NCI-H2029 treated with DMSO at 0.1 percent for 48 hours (cell line): ENCODE measurements around the gene SERGEF.
A peak's percentile ranks its signal among the peaks of the same experiment; 100 is the strongest.
"Not testable (repeated sequence)": the region's sequence is repeated elsewhere in the genome, so short reads cannot be mapped to it uniquely, and the experiment has no call there.

Experiments
- DNase-seq: peaks from one replicate; lab custom pipeline; 2025; lab: John Stamatoyannopoulos, UW

The SERGEF gene

DNA sequence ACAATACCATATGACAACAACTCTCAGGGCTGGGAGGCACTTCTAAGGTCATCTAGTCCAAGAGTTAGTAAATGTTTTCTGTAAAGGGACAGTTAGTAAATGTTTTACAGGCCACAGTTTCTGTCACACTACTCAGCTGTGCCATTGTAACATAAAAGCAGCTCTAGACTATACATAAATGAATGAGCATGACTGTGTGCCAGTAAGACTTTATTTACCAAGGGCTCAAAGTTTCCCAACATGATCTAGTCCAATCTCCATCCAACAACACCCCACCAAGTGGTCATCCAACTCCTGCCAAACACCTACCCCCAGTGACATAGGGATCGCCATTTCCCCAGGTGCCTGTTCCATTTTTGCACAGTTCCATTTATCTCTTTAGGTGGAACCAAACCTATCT, 12.1 kb downstream of the SERGEF start:
- DNase-seq, result no peak

DNA sequence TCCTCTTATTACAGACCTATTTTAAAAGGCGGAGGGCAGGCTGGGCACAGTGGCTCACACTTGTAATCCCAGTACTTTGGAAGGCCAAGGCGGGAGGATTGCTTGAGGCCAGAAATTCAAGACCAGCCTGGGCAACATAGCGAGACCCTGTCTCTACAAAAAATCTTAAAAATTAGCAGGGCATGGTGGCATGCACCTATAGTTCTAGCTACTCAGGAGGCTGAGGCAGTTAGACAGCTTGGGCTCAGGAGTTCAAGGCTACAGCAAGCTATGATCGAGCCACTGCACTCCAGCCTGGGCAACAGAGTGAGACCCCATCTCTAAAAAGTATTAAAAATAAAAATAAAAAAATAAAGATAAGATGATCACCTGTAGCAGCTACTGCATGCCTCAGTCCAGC, 12.7 kb downstream of the SERGEF start:
- not testable (repeated sequence) for DNase-seq

DNA sequence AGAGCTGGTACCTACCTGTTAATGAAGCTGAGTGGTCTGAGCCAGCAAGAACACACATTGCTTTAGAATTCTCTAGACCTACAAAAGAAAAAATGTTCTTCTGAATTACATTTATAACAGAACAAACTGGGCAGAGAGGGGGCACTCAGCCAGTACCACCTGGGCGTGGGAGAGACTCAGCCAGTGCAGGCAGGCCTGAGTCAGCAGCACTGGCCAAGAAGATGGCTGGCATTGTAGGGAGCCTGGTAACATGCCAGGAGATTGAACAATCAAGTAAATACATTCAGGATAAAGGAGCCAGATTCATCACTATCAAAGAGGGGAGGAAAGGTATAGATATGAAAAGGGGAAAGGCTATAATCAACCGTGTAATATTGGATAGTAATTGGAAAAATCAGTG, 19.9 kb downstream of the SERGEF start:
- DNase-seq, result peak; percentile 50

DNA sequence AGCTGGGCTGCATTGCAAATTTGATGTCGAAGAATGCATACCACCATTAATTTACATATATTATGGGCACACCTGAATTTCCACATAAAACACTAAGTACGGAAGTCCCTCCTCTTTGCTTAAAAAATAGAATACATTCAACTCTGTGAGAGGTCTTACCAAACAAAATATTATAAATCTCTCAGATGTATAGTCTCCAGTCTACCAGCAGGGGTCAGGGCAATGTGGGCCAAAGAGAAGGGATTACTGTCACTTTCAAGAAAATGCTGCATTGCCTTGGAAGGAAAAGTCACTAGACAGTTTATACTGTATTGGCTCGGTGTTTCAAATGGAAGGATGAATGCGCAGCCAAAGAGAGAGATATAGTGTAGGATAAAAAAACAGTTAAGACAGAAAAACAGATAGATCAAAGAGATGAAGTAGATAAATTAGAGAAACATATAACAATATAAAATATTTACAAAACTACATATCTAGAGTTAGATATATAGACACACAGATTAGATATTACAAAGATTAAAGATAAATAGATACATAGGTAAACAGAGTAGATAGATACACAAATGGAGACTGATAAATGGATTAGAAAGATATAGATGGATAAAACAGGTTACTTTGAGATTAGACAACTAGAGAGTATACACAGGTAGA, 20.9 kb downstream of the SERGEF start:
- DNase-seq, result peak; percentile 71

DNA sequence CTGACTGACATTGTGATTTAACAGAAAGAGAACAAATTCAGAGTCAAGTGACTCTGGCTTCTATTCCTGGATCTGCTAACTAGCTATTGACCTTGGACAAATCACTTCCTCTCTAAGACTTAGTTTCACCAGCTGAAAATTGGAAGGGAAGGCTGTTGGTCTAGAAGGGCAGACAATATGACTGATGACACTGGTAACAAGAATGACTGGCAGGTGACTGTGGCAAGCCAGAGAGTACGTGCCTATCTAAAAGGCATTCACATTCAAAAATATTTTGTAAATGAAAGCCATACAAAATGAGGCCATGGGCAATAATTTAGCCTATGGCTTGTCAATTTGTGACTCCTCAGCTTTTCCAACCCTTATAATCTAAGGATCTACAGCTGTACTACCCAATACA, 23.5 kb downstream of the SERGEF start:
- peak; percentile 42 for DNase-seq

DNA sequence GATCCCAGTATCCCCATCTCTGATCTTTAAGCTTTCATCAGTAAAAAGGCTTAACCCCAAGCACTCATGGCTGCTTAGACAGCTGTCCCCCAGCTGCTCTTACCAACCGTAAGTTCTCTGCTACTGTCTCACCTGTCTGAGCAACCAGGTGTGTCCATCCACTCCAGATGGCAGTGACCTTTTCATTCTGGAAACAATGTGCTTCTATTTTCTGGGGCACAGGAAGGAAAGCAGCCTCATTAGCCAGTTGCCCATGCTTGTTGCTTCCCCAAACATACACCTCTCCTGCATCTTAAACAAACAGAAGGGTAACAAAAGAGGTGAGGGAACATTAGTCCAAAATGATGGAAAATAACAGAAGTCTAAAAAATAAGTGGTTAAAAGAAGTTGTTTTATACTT, 24.4 kb downstream of the SERGEF start:
- peak; percentile 66 for DNase-seq

DNA sequence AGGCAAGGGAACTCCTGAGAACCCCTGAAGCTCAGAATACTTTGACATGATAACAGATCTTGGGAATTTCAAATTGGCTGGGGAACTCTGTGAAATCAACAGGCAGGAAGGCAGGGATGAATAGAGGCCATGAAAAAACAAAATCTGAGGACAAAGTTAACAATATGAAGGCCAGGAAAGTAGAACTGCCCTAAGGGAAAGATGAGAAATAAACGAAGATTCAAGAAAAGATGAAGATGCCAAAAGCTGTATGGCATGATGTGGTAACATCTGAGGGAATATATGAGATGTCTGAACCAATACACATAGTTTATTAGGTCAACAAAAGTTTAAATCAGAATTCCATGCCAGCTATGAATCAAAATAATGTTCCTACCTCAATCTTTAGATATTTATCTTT, 25.0 kb downstream of the SERGEF start:
- no peak for DNase-seq

DNA sequence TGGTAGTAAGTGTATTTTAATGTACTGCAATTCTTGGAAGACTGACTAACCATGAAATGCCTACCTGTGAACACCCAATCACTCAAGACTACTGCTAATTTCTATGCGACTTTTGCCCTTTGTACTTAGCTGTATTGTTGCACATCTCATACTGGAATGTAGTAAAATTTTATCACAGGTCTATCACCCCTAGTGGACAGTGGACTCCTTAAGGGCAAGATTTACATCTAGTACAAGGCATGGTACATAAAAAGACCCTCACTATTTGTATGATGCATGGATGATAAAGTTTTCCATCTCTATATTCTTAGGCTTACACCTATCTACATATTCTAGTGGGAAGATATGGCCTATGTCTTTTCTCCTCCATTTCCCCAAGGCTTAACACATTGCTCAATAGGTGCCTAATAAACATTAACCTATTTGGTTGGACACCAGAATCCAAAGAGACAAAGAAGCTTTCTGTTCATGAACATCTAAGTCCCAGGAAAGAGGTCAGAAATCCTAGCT, 26.1 kb downstream of the SERGEF start:
- no peak for DNase-seq

DNA sequence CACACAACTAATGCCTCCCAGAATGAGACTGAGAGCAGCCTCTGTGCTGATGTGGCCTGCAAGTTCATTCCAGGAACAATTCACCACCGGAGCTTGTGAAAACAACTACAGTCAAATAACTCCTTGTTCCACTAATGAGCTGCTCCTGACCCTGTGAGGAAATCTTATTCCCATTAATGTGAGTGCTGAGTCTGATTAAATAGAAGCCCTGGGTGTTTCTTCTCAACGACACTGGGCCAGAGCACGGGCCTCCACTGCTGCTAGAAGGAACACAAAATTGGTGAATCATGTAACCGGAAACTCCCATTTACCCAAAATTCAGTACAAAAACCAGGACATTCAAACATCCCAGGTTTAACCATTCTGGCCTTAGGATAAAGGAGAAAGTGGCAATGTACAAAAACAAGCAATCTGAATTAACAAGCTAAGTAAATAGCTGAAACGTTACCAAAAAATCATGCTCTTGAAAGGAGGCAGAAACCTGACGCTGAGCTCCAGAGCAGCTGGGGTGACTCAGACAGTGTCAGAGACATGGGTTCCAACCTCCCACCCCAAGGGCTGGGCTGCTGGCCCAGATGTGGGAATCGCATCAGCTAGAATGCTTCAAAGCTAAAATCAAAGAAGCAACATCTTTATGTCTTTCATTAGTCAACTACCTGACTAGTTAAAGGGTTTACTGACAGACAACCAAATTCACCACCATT, 26.7 kb downstream of the SERGEF start:
- peak; percentile 23 for DNase-seq

DNA sequence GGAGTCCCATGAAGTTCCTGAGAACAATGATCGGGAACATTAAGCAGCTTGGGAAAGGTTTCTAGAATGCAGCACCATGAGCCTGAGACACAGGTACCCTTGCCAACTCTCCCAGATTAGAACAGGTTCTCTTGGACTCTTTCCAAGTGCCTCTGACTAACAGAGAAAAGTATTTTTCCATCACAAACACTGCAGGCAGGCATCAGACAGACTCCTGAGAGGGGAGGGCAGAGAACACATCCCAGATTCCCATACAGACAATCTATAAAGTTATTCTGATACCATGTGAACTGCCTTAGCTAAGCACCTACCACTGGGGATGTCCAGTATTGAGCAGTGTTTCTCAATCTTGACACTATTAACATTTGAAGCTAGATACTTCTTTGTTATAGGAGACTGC, 27.3 kb downstream of the SERGEF start:
- peak; percentile 50 for DNase-seq

DNA sequence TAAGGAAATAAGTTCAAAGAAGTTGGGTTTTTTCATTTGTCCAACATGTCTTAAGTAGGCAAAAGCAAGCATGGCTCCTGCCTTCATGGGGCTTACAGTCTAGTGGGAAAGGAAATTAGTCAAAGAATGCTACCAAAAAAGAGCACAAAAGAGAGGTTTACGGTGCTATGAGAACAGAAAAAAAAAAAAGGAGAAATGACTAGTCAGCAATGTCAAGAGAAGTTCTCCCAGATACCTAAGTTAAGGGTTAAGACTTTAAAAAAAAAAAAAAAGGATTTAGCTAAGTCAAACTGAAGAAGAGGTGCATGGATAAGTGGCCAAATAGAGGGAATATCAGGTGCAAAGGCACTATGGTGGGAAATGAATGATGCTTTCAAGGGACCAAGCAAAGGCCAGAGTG, 29.3 kb downstream of the SERGEF start:
- no peak for DNase-seq

DNA sequence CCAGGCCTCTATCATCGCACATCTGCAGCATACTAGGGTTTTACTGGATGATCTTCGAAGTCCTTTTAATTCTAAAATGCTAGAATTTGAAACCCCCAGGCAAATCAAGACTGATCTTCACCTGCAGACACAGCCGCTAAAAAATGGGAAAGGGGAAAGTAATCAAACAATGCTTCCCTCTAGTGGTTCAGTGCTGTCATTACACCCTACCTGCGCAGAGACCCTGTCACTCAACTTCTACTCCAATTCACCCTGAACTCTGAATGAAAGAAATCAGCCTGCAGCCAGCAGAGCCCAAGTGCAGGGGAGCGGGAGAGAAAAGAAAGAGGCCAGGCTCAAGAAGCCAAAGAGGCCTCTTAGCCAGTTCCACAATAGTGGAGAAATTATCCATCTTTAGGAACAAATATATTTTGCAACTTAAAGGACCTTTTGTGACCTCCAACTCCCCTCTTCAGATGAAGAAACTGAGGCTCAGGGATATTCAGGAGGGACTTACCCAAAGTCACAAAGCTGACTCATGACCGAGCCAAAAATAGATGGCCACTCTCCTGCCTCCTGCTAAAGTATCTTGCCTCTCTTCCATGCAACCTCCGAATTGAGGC, 33.0 kb downstream of the SERGEF start:
- DNase-seq, result peak; percentile 78

DNA sequence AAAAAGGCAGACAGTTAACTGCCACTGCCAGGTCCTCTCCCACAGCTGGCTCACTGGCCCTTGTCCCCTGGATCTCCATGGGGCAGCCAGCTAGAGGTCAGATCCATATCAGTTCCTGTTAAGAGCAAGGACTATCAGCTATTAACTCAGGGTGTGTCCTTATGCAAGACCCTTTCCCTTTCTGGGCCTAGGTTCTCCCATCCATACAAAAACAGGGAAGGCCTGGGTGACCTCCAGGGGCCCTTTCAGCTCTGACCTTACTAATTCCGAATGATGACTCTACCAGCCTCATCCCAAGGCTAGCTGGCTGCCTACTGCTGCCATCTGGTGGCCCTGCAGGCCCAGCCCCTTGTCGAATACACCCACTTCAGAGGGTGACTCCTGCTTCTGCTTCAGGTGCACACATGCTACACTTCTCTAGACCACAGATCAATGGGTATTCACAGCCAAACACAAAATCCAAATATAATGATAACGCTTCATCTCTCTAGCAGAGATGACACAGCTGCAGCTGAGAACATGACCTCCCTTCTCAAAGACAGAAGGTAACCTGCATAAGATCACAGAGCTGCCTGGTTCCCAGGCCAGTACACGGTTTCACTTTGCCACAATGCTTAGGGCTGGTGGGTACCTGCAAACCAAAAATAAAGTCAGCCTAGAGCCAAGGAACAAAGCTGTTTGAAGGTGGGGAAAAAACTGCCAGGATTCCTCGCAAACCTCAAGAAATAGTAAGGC, 34.1 kb downstream of the SERGEF start:
- DNase-seq, result peak; percentile 50

DNA sequence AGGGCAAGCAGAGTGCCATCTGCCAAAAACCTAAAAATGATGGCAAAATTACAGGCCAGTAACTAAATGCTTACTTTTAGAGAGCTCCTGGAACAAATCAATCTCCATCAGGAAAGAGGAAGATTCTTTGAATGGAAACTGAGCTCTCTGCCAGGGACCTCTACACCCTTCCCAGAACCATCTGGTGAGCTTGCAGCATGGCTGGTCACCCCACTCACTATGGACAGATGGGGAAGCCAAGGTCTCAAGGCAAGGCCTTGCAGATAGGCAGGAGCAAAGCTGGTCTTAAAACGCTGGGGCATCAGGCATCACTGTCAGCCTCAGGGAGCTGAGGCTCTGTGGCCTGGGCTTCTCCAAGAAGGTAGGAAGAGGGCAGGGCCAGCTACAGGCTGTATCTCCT, 36.2 kb downstream of the SERGEF start:
- DNase-seq, result no peak

DNA sequence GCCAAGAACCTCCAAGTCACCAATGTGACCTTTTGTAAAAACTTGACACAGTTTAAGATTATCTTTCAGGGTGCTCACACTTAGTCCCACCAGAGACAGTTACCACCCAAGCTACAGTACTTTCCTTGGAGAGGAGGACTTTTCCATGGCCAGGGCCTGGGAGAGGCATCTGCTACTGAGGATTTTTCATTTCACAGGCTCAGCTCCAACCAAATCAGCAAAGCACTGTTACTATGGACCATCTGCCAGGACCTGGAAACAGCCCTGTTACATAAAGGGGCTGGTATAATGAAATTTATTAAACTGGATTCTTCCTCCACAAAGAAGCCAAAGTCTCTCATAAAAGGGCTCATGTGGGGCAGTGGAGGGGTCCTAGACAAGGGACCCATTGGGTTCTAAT, 38.6 kb downstream of the SERGEF start:
- no peak for DNase-seq

DNA sequence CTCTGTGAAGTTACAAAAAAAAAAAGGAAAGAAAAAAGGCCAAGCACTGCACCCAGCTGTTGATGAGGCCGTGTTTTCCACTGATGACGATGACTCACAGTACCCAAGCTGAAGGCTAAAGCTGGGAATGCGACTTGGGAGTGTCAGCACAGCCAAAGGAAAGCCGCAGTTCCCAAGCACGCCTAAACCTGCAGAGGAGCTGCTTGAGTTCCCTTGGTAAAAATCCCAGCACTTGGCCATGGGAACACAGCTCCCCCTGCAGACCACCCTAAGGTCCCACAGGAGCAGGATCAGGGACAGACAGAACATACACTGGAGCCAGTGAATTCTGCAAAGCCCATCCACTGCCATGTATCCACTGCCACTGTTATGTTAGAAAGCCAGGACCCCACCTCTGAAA, 39.9 kb downstream of the SERGEF start:
- DNase-seq, result no peak

DNA sequence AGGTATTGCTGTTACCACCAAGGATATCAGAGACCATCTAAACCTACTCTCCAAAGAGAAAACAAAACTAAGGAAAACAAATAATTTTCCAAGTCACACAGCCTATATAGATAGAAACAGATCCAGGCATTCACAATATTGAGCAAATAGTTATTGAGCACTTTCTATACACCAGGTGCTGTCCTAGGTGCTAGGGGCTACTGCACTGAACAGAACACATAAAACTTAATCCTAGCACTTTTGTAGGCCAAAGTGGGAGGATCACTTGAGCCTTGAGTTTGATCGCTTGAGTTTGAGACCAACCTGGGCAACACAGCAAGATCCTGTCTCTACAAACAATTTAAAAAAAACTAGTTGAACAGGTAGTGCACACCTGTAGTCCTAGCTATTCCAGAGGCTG, 44.6 kb downstream of the SERGEF start:
- DNase-seq, result no peak

DNA sequence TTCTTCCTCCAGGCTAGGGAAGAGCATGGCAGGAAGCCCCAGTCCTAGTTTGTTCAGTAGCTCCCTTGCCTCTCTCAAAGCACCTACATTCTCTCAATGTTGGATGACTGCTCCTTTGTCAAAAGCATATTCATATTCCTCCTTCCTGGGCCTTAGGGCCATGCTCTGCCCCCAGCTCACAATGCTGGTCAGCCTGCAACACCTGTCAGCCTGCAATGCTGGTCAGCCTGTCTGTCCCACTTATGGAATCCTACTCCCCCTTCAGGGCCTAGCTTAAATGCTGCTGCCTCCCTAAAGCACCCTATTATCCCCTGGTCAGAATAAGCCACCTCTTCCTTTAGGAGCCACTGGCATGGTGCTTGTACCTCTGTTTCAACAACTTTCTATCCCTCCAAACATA, 45.2 kb downstream of the SERGEF start:
- no peak for DNase-seq

DNA sequence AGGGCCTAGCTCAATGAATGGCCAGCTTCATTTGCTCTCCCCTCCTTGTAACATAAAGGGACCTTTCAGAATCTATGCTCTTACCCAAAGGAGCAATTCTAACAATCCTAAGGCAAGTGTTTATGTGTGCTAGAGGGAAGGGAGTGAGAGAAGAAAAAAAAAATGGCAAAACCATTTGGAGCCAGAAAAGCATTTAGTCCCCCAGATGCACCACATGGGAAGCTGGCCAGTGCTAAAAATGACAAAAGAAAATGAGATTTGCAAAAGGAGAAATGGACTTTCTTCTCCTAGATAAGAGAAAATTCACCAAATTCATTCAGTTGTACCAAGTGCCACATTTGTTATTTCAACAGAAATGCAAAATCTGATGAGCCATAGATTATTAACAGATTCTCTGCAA, 52.8 kb downstream of the SERGEF start:
- no peak for DNase-seq

DNA sequence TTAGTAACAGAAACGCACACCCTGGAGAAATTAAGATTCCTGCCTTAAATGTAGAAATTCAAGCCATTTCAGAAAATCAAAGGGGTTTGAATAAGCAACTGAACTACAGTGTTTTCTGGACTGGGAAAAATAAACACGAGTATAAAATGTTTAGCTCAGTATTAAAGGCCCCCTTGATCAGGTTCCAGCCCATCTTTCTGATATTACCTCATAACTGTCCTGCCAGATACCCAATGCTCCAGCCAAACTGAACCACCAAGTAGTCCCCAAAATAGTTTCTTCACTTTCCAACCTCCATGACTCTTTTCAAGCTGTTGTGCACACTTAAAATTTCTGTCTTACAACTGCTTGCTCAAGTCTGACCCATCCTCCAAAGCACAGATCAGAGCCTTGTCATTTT, 54.4 kb downstream of the SERGEF start:
- no peak for DNase-seq

DNA sequence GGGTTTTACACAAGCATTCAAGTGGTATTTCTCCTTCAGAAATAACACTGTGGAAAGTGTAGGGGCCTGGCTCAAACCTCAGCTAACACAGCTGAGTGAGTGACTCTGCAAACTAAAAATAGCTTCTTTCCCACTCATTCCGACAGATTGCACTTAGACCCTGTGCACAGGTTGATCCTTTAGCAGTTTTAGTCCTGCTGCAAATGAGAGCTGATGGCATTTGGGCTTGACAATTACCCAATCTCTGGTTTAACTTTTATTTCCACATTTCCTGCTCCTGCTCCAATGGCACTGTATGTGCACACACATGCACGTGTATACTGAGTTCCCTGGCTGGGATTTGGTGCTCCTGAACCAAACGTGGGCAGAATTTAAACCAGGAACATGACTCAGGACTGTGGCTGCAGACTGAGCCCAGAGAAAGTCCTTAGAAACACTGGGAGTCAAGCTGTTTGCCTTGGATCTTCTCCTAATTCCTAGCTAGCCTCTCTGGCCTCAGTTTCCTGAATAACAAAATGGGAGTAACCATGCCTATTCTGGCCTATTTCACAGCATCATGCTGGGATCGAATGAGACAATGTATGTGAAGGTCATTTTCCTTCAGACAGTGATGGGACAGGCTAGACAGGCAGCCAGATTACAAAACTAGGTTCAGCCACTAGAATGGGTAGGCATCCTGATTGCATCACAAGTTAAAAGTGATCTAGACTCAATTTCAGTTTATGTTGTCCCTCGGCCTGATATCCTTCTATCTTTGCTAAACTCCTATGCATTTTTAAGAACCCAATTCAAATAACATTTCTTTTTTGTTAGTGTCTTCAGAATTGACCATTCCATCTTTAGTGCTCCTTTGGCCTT, 58.2 kb downstream of the SERGEF start:
- no peak for DNase-seq

DNA sequence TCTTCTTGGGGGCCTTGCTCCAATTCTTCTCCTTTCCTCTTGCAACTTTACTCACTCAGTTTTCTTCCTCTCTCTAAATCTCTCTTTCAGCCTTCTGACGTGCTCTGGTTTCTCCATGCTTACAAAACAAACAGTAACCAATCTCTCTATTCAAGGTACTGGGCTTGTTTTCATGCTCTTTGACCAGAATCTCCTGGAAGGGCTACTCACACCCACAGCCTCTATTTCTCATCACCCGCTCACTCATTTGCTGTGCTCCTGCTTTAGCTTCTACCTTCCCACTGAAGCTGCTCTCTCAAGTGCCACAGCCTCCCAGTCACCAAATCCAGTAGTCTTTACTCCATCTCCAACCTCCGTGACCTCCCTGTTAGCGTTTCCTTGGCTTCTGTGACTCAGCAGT, 60.4 kb downstream of the SERGEF start:
- DNase-seq, result no peak
